ENCODE results near the gene PIK3C2G.
A peak's percentile ranks its signal among the peaks of the same experiment; 100 is the strongest.
"Not testable (repeated sequence)": the region's sequence is repeated elsewhere in the genome, so short reads cannot be mapped to it uniquely, and the experiment has no call there.

Gene PIK3C2G

DNA sequence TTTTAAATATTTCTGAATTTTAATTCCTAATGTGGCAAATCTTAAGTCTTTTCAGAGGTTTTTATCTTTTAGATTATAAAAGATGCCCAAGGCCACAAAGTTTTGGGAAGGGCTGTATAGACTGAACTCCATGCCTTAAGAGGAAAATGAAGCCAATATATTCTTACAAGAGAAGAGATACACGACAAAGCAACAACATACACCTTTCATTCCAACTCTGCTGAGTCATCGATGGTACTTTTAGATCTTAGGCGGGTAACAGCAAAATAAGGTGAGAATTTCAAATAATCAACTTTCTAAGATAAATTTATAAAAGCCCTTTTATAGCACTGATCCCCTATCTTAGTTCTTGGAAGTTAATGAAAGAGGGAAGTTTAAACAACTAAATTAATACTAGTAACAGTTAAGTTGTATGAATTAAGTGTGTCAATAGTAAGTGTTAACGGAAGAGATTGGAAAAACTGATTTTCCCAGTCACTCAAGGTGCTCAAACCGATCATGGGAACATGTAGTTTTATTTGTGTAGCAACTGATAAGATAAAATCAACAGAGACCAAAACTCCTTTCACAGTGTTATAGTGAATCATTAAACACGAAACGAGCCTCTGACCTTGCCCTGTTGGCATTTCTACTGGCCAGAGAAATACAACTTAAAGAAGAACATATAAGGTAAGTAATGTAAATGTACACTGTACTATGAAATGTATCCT, 18.8 kb upstream of the PIK3C2G start:
- in situ Hi-C loops (cut with HindIII; ENCODE audit: low sequenced_read_pairs), result loop anchor here (5.0 kb wide), 1 partner anchor 140 kb away; no protein-coding TSS in a partner anchor
- TF ChIP-seq, protein P1, sequence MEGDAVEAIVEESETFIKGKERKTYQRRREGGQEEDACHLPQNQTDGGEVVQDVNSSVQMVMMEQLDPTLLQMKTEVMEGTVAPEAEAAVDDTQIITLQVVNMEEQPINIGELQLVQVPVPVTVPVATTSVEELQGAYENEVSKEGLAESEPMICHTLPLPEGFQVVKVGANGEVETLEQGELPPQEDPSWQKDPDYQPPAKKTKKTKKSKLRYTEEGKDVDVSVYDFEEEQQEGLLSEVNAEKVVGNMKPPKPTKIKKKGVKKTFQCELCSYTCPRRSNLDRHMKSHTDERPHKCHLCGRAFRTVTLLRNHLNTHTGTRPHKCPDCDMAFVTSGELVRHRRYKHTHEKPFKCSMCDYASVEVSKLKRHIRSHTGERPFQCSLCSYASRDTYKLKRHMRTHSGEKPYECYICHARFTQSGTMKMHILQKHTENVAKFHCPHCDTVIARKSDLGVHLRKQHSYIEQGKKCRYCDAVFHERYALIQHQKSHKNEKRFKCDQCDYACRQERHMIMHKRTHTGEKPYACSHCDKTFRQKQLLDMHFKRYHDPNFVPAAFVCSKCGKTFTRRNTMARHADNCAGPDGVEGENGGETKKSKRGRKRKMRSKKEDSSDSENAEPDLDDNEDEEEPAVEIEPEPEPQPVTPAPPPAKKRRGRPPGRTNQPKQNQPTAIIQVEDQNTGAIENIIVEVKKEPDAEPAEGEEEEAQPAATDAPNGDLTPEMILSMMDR (IDR thresholded peaks at IDR 0.05; ENCODE audit: low read depth, low read length, missing control alignments), result no peak
- no peak for DNase-seq (ENCODE audit: low read depth)
- no peak overlapping the region for H3K4me3 ChIP-seq (ENCODE audit: low read depth, low read length)

DNA sequence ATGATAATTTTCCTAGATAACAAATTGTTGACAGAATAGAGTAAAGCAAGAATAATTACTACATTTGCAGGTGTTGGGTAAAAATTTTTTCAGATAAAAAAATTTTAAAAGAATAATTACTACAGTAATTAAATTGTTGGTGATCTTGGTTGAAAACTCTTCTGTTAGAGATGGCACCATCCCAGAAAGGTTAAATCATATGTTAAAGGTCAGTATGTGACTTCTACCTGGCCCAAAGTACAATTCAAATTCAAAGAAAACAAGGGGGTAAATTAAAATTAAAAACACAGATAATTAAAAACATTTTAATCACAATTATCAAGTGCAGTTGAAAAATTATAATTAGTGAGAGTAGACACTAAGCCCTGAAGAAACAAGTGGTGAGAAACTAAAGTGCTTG, 18.1 kb upstream of the PIK3C2G start:
- no peak for DNase-seq (ENCODE audit: low read depth)
- in situ Hi-C loops (cut with HindIII; ENCODE audit: low sequenced_read_pairs), result loop anchor here (5.0 kb wide), 1 partner anchor 139 kb away; no protein-coding TSS in a partner anchor
- TF ChIP-seq, protein P1 (IDR thresholded peaks at IDR 0.05; ENCODE audit: low read depth, low read length, missing control alignments), result no peak

DNA sequence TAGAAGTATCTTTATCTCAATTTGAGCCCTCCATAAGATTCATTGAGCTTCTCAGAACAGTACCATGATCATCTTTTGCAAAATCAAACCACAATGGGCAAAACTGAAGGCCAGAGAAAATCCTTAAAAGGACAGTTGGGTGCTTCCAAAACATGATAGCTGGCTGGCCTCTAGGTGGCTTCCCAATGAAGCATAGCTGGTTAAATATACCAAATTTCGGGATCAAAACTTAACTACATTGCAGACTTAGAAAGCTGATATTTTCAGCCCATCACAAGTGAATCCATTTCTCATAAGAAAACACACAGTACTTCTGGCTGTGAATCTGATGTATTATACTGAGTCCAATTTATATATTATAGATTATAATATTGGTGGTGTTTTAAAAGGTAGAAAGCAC, 15.3 kb upstream of the PIK3C2G start:
- no peak overlapping the region for H3K4me3 ChIP-seq (ENCODE audit: low read depth, low read length)
- DNase-seq (ENCODE audit: low read depth), result no peak
- TF ChIP-seq, protein P1 (IDR thresholded peaks at IDR 0.05; ENCODE audit: low read depth, low read length, missing control alignments), result peak; percentile 31
- in situ Hi-C loops (cut with HindIII; ENCODE audit: low sequenced_read_pairs), result no loop called here

More for the DNA sequence above, 18.1 kb upstream of the PIK3C2G start:
- H3K4me3 ChIP-seq (ENCODE audit: low read depth, low read length), result no peak overlapping the region

DNA sequence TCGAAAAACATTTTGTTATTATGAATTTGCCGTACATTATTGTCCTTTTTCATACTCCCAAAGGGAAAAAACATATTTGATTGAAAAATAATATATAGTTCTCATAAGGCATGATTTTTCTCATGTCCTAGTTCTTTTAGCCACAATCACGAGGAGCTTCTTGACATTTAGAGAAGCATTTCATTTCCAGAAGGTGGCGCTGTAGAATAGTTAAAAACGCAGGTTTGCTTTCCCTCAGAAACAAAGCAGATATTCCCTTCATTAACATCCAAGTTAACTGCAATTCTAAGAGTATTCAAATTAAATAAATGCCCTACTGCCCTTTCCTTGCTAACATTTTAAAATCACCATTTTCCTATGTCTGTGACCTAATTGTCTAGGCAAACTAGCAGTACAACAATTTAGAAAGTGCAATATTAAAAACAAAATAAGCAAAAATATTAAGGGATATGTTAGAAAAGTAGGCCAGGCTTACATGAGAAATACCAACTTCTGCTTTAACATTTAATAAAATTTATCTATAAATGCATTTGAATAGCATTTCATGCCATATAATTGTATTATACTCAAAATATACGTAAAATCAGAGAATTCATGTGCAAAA, 10.9 kb upstream of the PIK3C2G start:
- in situ Hi-C loops (cut with HindIII; ENCODE audit: low sequenced_read_pairs), result no loop called here
- no peak overlapping the region for H3K4me3 ChIP-seq (ENCODE audit: low read depth, low read length)
- peak; percentile 76 for DNase-seq (ENCODE audit: low read depth)

DNA sequence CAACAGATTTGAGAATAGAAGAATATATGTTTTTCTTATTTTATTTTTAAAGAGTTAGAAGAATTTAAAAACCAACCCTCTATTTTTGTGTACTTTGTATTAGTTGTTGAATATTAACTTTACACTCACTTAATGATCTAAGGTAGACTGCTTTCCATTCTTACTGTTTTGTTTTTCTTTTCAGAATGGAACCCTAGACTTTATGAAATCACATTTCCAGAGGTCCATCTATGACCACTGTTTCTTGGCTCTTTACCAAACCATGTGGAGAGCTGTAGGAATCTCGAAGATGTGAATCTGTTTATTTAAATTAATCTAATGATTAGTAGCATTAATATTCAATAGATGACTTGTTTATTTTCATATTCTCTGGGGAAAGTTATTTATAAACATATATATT, 7.2 kb upstream of the PIK3C2G start:
- in situ Hi-C loops (cut with HindIII; ENCODE audit: low sequenced_read_pairs), result no loop called here
- no peak for DNase-seq (ENCODE audit: low read depth)
- TF ChIP-seq, protein P1 (IDR thresholded peaks at IDR 0.05; ENCODE audit: low read depth, low read length, missing control alignments), result no peak
- H3K4me3 ChIP-seq (ENCODE audit: low read depth, low read length), result no peak overlapping the region

More for the DNA sequence above, 10.9 kb upstream of the PIK3C2G start:
- TF ChIP-seq, protein P1 (IDR thresholded peaks at IDR 0.05; ENCODE audit: low read depth, low read length, missing control alignments), result peak; percentile 62

DNA sequence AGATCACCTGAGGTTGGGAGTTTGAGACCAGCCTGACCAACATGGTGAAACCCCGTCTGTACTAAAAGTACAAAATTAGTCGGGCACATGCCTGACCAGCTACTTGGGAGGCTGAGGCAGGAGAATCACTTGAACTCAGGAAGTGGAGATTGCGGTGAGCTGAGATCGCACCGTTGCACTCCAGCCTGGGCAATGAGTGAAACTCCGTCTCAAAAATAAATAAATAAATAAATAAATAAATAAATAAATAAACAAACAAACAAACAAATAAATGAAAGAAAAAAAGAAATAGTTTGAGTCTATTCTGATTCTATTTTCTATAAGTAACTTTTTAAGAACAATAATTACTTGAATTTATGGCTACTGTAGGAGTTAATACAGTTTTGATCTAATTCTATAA, 6.3 kb upstream of the PIK3C2G start:
- in situ Hi-C loops (cut with HindIII; ENCODE audit: low sequenced_read_pairs); H3K4me3 ChIP-seq (ENCODE audit: low read depth, low read length); DNase-seq (ENCODE audit: low read depth): not testable (repeated sequence)

DNA sequence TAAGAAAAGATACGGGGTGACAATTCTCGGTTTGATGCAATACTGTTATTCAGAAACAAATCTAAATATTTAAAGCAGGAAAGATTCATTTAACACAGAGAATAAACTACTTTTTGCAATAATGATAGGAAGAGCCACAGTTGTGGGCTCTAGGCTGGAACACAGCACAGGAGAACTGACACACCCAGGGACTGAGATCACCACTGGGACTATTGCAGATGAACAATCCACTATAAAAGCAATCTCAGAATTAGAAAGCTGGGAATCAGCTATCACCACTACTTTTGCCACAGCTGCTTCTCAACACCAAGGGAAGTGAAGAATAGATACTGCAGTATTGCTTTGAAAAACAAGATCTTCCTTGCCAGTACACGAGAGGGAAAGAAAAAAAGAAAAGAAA, 4.1 kb upstream of the PIK3C2G start:
- DNase-seq (ENCODE audit: low read depth), result no peak
- H3K4me3 ChIP-seq (ENCODE audit: low read depth, low read length), result no peak overlapping the region
- in situ Hi-C loops (cut with HindIII; ENCODE audit: low sequenced_read_pairs), result no loop called here
- TF ChIP-seq, protein P1 (IDR thresholded peaks at IDR 0.05; ENCODE audit: low read depth, low read length, missing control alignments), result no peak

Data from astrocyte of the cerebellum (primary cell).